Lung (tissue), 12 donors: ENCODE results near the gene SEMA6B. TPM values are rescaled to one million over a fixed set of nuclear protein-coding genes. Genes with fewer than 3 reads are reported as not detected.

ENCODE experiments used
- ATAC-seq: fragments of 200-7000 bp; cut with Tn5 transposase; one replicate; pipeline ENCODE4 v1.9.1; 2020; ENCODE audit warnings: moderate number of reproducible peaks; ENCODE audit not compliant: insufficient read depth, low FRiP score
- DNase-seq, 3 donors: peaks; one replicate each; pipeline ENCODE4 v3.0.0-alpha.2; 2013 to 2017
- H3K27ac ChIP-seq, 2 donors: one replicate each; pipeline ENCODE4 v1.5.1; 2013; ENCODE audit warnings: mild to moderate bottlenecking in 2 of 2, moderate library complexity in 2 of 2, control low read depth in 1 of 2, inconsistent platforms in 1 of 2, low read depth in 1 of 2, low read length in 1 of 2
- H3K27me3 ChIP-seq, 3 donors: one replicate each; pipeline ENCODE4 v1.5.1; 2013; ENCODE audit warnings: low read length in 2 of 3; ENCODE audit not compliant: control insufficient read depth in 3 of 3, insufficient read depth in 3 of 3
- H3K36me3 ChIP-seq, 4 donors: one replicate each; pipeline ENCODE4 v1.5.1; 2013; ENCODE audit warnings: low read length in 4 of 4, mild to moderate bottlenecking in 1 of 4, moderate library complexity in 1 of 4; ENCODE audit not compliant: control insufficient read depth in 4 of 4, insufficient read depth in 4 of 4
- H3K4me1 ChIP-seq, 5 donors: one replicate each; pipeline ENCODE4 v1.5.1; 2013; ENCODE audit warnings: low read length in 5 of 5, mild to moderate bottlenecking in 2 of 5, moderate library complexity in 1 of 5; ENCODE audit not compliant: control insufficient read depth in 5 of 5, insufficient read depth in 5 of 5
- H3K4me3 ChIP-seq: one replicate; pipeline ENCODE4 v1.5.1; 2013; ENCODE audit warnings: mild to moderate bottlenecking, control low read depth, moderate library complexity
- H3K9ac ChIP-seq, 2 donors: one replicate each; pipeline ENCODE4 v1.5.1; 2013; ENCODE audit warnings: low read length in 2 of 2, control low read depth in 1 of 2; ENCODE audit not compliant: insufficient read depth in 1 of 2
- H3K9me3 ChIP-seq, 4 donors: one replicate each; pipeline ENCODE4 v1.5.1; 2013; ENCODE audit warnings: low read length in 3 of 4, mild to moderate bottlenecking in 1 of 4, moderate library complexity in 1 of 4; ENCODE audit not compliant: control insufficient read depth in 4 of 4, insufficient read depth in 3 of 4
- CTCF ChIP-seq: IDR thresholded peaks from 2 replicates; pipeline ENCODE4 v1.5.1; 2012; ENCODE audit warnings: mild to moderate bottlenecking; ENCODE audit errors: control extremely low read depth, extremely low read depth
- WGBS, 2 donors: extraction: QIAGEN DNeasy Blood & Tissue Kit; methylation state at CpG; one replicate each; pipeline ENCODE4 v1.1.7; 2013; 5-methylcytosine and 5-hydroxymethylcytosine counted together
- polyA plus RNA-seq, 2 donors: library from polyadenylated mRNA; stranded (reverse); fragments of 200-250 nt; gene quantifications; one replicate each; pipeline ENCODE4 v1.2.1, GENCODE V29; 2013
- total RNA-seq, 2 donors: library from RNA; depleted of rRNA in 1 of 2; stranded (reverse); fragments of >200 nt in 1 of 2; gene quantifications; one replicate each; pipeline ENCODE4 v1.2.1, GENCODE V29; 2014 to 2021
- donor health status: control.
- donor health status: control.
- donor health status: Bipolar disorder and iron deficiency.
- donor health status: healthy.
- donor health status: DM: yes; HTN: yes; CAD: no.

The SEMA6B gene
- total and polyA plus RNA-seq, 4 donors: 3.2 to 38.5 (median 20.1) TPM

- WGBS, 2 donors: 77% methylated on average over 5 of the region's 5 CpGs
- H3K4me3 ChIP-seq: no peak overlapping the region
- ATAC-seq: no peak
- H3K9me3 ChIP-seq: peaks cover 0 to 2% (median 0%) of the 10 kb centered on the region in 4 donors
- no peak overlapping the region for H3K9ac ChIP-seq
- peaks cover 0 to 4% (median 0%) of the 10 kb centered on the region in 5 donors for H3K4me1 ChIP-seq
- no peak overlapping the region for H3K27ac ChIP-seq
- TF ChIP-seq CTCF: no peak
- peaks cover 10 to 15% (median 15%) of the 10 kb centered on the region in 3 donors for H3K27me3 ChIP-seq
- no peak for DNase-seq
- no peaks in the 10 kb centered on the region for H3K36me3 ChIP-seq
Measured at GRCh38 chr19:4600893-4601292, 41.4 kb upstream of the SEMA6B start.

GRCh38 chr19:4600082-4600481 lies 40.6 kb upstream of the SEMA6B start:
- Histone ChIP-seq H3K27ac (no peak overlapping the region), H3K36me3 (no peaks in the 10 kb centered on the region), H3K9ac (no peak overlapping the region), H3K9me3 (peaks cover 0 to 2% (median 0%) of the 10 kb centered on the region in 4 donors), H3K4me1 (peaks cover 0 to 4% (median 0%) of the 10 kb centered on the region in 5 donors), H3K4me3 (no peak overlapping the region), H3K27me3 (peaks cover 10 to 18% (median 13%) of the 10 kb centered on the region in 3 donors)
- TF ChIP-seq CTCF: no peak
- ATAC-seq: no peak
- no peak for DNase-seq
- 90 to 92% methylated on average over 10 of the region's 10 CpGs for WGBS, 2 donors

GRCh38 chr19:4598712-4599111 lies 39.2 kb upstream of the SEMA6B start:
- H3K4me1 ChIP-seq: peaks cover 0 to 4% (median 0%) of the 10 kb centered on the region in 5 donors
- no peak overlapping the region for H3K4me3 ChIP-seq
- ATAC-seq (no peak), DNase-seq (no peak)
- no peak overlapping the region for H3K9ac ChIP-seq
- 6% methylated on average over 15 to 17 of the region's 17 CpGs for WGBS, 2 donors
- no peak overlapping the region for H3K27ac ChIP-seq
- no peaks in the 10 kb centered on the region for H3K36me3 ChIP-seq
- peaks cover 0 to 2% (median 0%) of the 10 kb centered on the region in 4 donors for H3K9me3 ChIP-seq
- peaks cover 10 to 18% (median 11%) of the 10 kb centered on the region in 3 donors for H3K27me3 ChIP-seq
- TF ChIP-seq CTCF: no peak
